GM19467 (cell line): Measurements from ENCODE around the gene DDX1.
"Not testable (repeated sequence)": the region's sequence is repeated elsewhere in the genome, so short reads cannot be mapped to it uniquely, and the experiment has no call there.

Source experiments
- ATAC-seq: cut with Tn5 transposase; IDR thresholded peaks from one replicate; pipeline ENCODE4 v1.9.1; 2021; ENCODE audit warnings: mild to moderate bottlenecking, moderate library complexity; ENCODE audit not compliant: unreplicated experiment

The DDX1 gene

DNA sequence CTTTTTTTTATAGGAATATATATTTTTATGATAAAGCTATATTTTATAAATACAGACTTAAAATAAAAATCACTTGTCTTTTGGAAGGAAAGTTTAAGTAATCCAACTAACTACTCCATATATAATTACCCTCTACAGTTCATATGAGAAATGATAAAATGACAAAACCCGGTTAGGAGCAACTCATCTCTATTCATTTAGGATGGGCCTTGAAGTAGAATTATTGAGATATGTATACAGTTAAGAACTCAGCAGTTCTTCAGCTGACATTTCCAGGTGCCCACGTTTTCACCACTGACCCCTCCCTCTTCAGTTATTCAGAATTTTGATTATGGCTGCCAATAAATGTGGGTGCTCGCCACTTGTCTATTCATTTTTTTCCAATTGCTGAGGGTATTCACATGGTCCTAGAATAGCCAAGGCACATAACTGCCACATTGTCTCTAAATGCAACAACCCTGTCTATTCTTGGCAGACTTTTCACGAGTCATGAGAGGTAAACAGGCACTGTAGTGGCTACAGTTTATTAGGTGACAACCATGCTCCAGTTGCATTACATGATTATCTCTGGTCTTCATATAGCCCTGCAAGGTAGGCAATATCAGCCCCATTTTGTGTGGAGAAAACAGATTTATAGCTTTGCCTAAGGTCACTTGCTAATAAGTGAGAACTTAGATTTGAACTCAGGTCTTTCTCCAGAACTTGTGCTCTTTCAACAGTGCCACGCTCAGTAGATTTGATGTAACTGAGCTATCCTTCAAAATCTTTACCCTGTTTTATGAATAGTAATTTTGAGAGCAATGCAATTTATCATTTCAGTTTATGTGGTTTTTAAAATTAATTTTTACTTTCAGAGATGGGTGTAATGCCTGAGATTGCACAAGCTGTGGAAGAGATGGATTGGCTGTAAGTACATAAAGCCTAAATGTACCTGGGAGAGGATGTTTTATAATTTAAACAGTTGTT lies 2.9 kb downstream of the DDX1 start:
- ATAC-seq = no peak

DNA sequence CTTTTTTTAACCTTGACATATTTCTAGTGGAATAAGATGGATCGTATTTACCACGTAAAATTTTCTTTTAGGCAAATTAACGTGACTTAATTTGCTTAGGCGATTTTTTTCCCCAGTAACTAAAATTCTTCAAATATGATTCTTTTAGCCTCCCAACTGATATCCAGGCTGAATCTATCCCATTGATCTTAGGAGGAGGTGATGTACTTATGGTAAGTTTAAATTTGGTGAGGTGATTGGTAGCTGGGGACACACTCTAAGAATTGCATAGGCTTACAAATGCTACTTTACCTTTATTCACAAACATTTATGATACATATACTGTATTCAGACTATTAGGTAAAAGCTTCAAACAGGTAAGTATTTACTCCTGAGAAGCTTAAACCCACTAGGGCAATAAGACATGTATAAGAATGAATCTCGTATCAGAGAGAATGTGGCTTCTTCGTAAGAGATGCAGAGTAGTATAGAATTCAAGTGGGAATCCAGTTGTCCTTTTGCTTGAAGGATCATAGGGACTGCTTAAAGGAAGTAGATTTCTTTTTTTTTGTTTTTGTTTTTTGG lies 3.8 kb downstream of the DDX1 start:
- ATAC-seq = no peak

DNA sequence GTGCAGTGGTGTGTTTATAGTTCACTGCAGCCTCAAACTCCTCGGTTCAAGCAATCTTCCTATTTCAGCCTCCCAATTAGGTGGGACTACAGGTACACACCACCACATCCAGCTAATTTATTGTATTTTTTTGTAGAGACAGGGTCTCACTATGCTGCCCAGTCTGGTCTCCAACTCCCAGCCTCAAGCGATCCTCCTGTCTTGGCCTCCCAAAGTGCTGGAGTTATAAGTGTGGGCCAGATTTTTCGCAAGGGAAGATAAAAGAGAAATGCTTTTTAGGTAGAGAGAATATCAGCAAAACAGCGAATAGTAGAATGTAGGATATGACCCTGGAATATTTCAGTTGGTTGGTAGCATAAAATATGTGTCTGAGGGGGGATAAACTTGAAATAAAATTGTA lies 4.3 kb downstream of the DDX1 start:
- ATAC-seq = no peak

DNA sequence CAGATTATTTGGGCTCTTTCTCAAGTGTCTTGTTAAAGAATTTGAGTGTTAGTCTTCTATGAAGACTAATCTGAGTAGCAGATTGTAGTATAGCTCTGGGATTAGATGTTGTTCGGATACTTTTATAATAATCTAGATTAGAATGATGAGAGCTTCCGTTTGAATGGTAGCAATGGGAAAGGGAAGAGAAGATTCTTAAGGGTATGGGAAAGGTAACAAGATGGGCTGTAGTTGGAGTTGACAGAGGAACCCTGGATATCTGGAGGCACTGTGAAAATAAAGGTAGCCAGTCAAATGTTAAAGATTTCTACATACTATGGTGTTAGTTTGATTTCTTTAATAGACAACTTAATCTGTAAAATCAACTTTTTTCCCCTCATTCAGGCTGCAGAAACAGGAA lies 4.7 kb downstream of the DDX1 start:
- ATAC-seq = no peak

DNA sequence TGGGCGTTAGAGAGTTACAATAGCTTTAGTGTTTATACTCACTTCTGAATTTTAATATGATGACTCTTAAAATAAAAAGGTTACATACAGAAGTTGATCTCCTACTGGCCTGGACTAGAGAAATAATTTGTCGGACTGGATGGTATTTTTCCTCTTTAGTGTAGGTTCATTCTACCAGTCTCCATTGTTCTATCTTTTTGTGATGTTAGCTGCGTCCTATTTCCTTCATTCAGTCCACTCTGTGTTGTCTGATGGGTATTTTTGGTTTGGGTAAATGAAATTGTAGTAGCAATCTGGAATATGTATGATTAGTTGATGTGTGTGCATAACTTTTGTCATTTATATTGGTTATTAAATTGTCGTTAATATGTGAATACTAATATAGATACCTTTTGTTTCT lies 5.3 kb downstream of the DDX1 start:
- ATAC-seq = no peak

DNA sequence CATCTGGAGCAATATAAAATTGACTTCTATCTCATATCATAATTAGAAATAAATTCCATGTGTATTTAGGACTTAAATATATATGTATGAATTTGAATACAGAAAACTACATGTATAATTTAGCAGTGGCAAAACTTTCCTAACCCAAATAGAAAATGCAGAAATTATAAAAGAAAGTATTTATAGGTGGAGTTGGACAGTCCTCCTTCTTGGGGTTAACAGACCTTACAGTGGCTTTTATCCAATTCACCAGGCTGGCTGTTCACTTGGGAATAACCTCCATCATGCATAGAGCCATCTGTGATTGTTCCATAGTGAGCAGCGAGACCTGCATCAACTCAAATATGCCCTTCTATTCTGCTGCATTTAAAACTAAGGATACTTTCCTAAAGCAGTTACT lies 8.3 kb downstream of the DDX1 start:
- no peak for ATAC-seq

DNA sequence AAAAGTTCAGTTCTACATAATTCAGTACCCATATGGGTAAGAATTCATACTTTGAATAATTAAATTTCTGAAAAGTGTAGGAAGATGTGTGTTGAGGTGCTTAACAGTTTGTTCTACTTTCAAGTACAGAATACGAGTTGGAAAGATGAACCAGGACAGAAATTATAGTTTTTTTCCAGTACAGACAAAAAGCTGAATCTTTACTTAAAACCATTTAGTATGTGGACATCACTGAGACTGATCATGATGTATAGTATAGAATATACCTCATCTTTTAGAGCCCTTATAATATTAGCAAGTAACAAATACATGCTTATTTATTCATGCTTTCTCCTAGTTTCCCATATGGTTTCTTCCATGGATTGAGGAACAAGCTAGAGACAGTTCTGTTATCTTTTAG lies 10.0 kb downstream of the DDX1 start:
- no peak for ATAC-seq

DNA sequence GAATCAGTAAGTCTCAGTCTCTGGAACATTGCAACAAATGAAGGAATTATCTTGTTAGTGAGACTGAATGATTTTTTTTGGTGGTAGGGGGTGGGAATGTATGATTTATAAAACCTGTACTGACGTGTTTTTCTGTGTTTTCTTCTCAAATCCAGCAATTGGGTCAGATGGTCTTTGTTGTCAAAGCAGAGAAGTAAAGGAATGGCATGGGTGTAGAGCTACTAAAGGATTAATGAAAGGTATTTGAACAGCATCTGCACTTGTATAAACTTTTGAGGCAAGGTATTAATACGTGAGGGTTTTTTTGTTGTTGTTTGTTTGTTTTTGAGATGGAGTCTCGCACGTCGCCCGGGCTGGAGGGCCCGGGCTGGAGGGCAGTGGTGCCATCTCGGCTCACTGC lies 10.7 kb downstream of the DDX1 start:
- ATAC-seq = no peak

DNA sequence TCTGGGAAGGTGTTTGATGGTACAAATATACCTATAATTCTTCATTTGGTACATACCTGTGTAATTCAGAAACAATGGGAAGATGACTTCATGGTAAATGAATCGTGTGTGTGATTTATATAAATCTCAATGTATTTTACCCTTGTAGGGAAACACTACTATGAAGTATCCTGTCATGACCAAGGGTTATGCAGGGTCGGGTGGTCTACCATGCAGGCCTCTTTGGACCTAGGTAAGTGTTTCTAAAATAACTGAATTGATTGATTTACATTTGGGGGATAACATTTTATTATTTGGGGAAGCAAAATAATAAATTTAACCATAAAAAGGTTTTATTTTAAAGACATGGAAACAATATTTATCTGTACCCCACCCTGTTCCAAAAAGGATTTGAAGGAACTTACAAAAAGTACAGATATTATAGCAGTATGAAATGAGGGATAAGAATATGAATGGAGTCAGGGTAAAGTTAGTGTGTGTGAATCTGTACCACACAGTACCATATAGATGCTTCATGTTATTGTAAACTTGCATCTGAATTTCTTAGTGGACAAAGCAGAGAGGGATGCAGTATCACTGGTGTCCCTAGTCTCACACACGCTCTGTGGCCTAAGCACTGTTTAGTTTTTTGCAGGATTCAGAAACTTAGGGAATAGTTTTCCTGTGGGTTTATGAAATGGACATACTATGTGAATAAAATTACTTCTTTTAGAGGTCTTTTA lies 11.5 kb downstream of the DDX1 start:
- ATAC-seq = no peak

DNA sequence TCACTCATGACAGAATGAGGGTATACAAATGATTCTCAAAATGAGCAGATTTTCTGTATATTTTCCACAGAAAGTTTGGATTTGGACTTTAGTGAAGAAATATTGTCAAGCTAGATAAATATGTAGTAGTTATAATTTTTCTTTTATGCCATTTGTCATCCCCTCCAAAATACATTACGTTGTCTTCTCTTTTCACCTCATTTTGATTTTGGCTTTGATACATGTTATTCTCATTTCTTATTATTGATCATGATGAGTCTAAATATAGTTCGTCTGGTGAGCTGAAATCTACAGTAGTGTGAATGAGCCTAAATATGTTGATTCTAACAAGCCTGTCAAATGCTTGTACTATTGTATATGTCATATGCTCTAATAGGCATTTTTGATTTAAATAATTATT lies 12.3 kb downstream of the DDX1 start:
- no peak for ATAC-seq

DNA sequence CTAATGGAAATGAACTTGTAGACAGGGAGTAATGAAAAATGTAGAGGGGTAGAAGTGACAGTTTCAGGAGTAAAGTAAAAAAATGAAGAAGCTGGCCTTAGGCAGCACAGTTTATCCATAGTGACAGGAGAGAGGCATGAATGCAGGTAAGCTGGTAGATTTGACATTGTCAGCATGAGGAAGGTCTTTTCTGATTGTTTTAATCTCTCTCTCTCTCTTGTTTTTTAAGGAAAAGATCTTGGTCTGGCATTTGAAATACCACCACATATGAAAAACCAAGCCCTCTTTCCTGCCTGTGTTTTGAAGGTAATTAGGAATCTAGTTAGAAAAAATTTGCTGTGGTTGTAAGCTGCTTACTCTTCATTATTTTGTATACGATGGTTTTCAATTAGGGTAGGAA lies 14.1 kb downstream of the DDX1 start:
- ATAC-seq = no peak

DNA sequence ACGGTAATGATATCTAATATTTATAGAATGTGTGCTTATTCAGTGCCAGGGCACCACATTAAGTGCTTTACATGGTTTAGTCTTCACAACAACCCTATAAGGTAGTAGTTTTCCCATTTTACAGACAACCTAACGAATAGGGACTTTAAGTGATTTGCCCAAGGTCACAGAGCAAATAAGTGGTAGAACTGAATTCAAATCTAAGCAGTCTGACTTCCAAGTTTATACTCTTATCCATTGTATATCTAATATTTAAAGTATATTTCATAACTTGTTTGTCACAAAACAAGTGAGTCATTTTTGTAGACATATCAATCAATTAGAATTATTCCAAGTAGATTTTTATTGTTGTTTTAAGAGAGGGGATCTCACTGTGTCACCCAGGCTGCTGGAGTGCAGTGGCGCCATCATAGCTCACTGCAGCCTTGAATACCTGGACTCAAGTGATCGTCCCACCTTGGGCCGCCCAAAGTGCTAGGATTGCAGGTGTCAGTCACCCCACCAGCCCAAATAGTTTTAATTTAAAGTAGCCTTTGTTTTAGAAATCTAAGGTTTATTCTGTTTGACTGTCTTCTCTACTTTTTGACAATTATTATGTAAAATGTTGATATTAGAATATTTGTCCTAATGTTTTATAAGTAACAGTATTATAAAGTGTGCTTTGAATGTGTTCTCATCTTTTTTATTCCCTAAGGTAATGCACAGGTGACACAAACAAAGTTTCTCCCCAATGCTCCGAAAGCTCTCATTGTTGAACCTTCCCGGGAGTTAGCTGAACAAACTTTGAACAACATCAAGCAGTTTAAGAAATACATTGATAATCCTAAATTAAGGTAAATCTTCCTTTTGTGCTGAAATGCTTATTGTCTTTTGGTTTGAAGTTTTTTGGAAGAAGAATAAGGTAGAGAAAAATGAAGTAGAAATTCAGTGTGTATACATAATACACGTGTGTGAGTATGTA lies 15.1 kb downstream of the DDX1 start:
- ATAC-seq = no peak

DNA sequence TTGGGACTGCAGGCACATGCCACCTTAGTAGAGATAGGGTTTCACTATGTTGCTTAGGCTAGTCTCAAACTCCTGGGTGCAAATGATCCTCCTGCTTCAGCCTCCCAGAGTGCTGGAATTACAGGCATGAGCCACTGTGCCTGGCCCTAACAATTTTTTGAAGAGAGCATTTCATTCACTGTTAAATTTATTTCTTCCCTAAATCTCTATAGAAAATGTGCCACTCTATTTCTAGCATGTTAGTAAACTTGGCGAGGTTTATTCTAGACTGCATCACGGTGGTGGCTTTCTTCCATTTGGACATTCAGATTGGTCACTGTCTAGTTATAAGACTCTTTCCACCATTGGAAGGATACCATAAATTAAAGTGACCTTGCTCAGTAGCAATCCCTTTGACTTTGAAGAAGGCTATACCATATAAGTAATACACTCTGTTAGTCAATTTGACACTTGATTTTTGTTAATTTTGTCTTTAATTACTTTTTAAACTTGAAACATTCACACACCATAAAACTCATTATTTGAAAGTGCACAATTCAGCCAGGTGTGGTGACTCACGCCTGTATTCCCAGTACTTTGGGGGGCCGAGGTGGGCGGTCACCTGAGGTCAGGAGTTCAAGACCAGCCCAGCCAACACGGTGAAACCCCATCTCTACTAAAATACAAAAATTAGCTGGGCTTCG lies 16.2 kb downstream of the DDX1 start:
- no peak for ATAC-seq

DNA sequence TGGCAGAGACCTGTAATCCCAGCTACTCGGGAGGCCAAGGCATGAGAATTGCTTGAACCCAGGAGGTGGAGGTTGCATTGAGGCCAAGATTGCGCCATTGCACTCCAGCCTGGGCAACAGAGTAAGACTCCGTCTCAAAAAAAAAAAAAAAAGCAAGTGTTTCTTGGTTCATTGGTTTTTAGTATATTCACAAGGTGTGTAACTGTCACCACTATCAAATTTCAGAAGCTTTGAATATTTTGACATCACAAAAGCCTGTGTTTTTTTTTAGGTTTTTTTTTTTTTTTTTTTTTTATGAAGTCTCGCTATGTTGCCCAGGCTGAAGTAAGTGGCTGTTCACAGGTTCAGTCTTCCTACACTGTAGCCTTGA lies 16.7 kb downstream of the DDX1 start:
- ATAC-seq = no peak

DNA sequence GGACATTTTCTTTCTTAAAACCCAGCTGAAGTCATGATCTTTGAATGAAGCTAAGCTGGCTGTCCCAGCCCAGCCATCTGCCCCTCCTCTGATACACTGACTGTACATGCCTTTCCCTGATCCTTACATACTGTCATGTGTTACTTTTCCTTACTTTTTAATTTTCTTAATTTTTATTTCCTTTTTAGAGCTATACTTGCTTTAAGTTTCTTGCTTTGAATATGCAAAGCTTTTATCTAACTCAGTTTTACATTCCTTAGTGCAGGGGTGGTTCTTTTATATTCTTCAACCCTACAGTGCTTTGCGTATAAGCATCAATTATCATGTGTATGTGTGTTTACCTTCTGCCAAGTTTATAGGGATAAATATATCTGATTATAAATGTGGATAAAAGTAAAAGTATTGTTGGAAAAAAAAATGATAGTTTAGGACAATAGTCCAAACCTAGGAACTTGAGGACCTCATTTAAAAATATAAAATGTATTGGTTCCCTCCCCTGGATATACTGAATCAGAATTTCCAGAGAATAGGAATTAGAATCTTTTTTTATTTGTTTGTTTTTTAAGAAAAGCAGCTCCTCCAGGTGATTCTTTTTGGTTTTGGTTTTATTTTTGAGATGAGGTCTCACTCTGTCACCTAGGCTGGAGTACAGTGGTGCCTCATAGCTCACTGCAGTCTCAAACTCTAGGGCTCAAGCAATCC lies 17.8 kb downstream of the DDX1 start:
- ATAC-seq = no peak

DNA sequence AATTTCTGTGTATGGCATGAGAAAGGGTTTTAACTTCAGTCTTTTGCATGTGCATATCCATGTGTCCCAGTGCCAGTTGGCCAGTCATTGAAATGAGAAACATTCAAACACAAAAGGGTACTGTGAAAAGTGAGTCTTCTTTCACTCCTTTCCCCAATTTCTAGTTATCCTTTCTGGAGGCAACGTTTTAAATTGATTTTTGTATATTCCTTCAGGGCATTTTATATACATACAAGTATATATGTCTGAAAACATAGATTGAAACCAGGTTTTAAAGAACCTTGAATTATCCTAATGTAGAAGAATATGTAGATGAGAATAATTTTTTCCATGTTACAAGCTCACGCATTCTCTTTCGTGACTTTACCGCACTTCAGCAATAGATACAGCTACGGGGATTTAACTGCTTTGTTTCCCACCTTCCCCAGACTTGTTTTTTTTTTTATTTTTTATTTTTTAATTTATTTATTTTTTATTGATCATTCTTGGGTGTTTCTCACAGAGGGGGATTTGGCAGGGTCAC lies 18.8 kb downstream of the DDX1 start:
- no peak for ATAC-seq

DNA sequence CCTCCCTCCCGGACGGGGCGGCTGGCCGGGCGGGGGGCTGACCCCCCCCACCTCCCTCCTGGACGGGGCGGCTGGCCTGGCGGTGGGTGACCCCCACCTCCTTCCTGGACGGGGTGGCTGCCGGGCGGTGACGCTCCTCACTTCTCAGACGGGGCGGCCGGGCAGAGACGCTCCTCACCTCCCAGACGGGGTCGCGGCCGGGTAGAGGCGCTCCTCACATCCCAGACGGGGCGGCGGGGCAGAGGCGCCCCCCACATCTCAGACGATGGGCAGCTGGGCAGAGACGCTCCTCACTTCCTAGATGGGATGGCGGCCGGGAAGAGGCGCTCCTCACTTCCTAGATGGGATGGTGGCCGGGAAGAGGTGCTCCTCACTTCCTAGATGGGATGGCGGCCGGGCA lies 20.4 kb downstream of the DDX1 start:
- ATAC-seq = not testable (repeated sequence)

DNA sequence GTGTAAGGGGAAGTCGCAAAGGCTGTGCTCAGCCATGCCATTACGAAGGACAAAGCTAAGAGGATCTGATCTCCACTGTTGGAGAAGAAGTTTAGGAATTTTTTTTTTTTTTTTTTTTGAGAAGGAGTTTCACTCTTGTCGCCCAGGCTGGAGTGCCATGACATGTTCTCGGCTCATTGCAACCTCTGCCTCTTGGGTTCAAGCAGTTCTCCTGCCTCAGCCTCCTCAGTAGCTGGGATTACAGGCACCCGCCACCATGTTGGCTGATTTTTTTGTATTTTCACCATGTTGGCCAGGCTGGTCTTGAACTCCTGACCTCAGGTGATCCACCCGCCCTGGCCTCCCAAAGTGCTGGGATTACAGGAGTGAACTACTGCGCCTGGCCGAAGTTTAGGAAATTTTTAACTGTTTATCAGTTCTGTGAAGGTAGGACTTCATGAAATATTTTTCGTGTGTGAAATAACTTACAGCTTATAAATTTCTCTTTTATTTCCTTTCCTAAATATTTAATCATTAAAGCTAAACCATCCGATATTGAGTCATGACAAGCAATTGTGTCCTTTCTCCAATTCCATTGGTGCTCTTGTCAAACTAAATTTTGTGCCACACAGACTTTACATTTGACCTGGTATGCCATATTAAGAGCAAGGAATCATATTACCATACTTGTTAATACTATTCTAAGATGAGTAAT lies 22.2 kb downstream of the DDX1 start:
- ATAC-seq = no peak
